Natural killer cell (primary cell): Measurements from ENCODE around the gene TBCD. TPM values are rescaled to one million over a fixed set of nuclear protein-coding genes. Genes with fewer than 3 reads are reported as not detected.

Experiments
- ATAC-seq, 3 donors: fragments of 150-1000 bp in 2 of 3; fragments of 200-7000 bp in 1 of 3; cut with Tn5 transposase; 1 replicate in 1 of 3; 2 replicates in 2 of 3; pipeline ENCODE4 v1.10.0; 2021; ENCODE audit warnings: mild to moderate bottlenecking in 2 of 3, moderate library complexity in 2 of 3
- DNase-seq, 2 donors: peaks; one replicate each; pipeline versions ENCODE4 v3.0.0 to v3.0.0-alpha.2; 2013 to 2021; ENCODE audit warnings: mixed read lengths in 1 of 2
- H3K27ac ChIP-seq: one replicate; pipeline ENCODE4 v1.5.1; 2013; ENCODE audit warnings: mild to moderate bottlenecking, low read length
- H3K27me3 ChIP-seq: one replicate; pipeline ENCODE4 v1.6.1; 2013; ENCODE audit warnings: low read length; ENCODE audit not compliant: control insufficient read depth, insufficient read depth
- H3K36me3 ChIP-seq: one replicate; pipeline ENCODE4 v1.6.1; 2013; ENCODE audit warnings: low read length; ENCODE audit not compliant: control insufficient read depth, insufficient read depth
- H3K4me1 ChIP-seq: one replicate; pipeline ENCODE4 v1.6.1; 2013; ENCODE audit warnings: low read length; ENCODE audit not compliant: control insufficient read depth, insufficient read depth
- H3K4me3 ChIP-seq: one replicate; pipeline ENCODE4 v1.5.1; 2013; ENCODE audit warnings: low read length
- H3K9me3 ChIP-seq: one replicate; pipeline ENCODE4 v1.6.1; 2013; ENCODE audit warnings: low read length; ENCODE audit not compliant: control insufficient read depth, insufficient read depth
- H3K27ac Mint-ChIP-seq, 2 donors: one replicate each; pipeline ENCODE4 v1.8.0; 2022; ENCODE audit warnings: mild to moderate bottlenecking in 2 of 2, mixed read lengths in 2 of 2, moderate library complexity in 1 of 2
- H3K27me3 Mint-ChIP-seq, 2 donors: one replicate each; pipeline ENCODE4 v1.8.0; 2022; ENCODE audit warnings: low read depth in 2 of 2, mixed read lengths in 2 of 2
- H3K36me3 Mint-ChIP-seq: one replicate; pipeline ENCODE4 v1.8.0; 2022; ENCODE audit warnings: mixed read lengths
- H3K4me1 Mint-ChIP-seq, 2 donors: one replicate each; pipeline ENCODE4 v1.8.0; 2022; ENCODE audit warnings: mixed read lengths in 2 of 2
- H3K4me3 Mint-ChIP-seq: one replicate; pipeline ENCODE4 v1.8.0; 2022; ENCODE audit warnings: mild to moderate bottlenecking, moderate library complexity, mixed read lengths
- H3K9me3 Mint-ChIP-seq, 2 donors: one replicate each; pipeline ENCODE4 v1.8.0; 2022; ENCODE audit warnings: mixed read lengths in 2 of 2
- CTCF ChIP-seq: fragments of 200-600 bp; IDR thresholded peaks from one replicate; pipeline ENCODE4 v1.8.0; 2022; ENCODE audit warnings: antibody characterized with exemption
- WGBS: methylation state at CpG from one replicate; pipeline ENCODE4 v1.1.7; 2013; ENCODE audit warnings: missing lambda C conversion rate; ENCODE audit not compliant: insufficient coverage; 5-methylcytosine and 5-hydroxymethylcytosine counted together
- intact Hi-C: fragments of 100-400 bp; cut with micrococcal nuclease; formaldehyde crosslinking; loops from one replicate; pipeline ENCODE4 v1.14.2; 2022
- total RNA-seq, 4 donors: library from RNA; stranded (reverse); fragments of 120-200 nt in 1 of 4; gene quantifications; one replicate each; pipeline versions ENCODE4 v1.2.3 to v1.2.4, GENCODE V29; 2013 to 2022

TBCD gene
- total RNA-seq, 3 donors from 2014 or later (not counting 1 experiment from before 2014, with no cell fraction given), result 92.0 to 149 (median 132) TPM

DNA sequence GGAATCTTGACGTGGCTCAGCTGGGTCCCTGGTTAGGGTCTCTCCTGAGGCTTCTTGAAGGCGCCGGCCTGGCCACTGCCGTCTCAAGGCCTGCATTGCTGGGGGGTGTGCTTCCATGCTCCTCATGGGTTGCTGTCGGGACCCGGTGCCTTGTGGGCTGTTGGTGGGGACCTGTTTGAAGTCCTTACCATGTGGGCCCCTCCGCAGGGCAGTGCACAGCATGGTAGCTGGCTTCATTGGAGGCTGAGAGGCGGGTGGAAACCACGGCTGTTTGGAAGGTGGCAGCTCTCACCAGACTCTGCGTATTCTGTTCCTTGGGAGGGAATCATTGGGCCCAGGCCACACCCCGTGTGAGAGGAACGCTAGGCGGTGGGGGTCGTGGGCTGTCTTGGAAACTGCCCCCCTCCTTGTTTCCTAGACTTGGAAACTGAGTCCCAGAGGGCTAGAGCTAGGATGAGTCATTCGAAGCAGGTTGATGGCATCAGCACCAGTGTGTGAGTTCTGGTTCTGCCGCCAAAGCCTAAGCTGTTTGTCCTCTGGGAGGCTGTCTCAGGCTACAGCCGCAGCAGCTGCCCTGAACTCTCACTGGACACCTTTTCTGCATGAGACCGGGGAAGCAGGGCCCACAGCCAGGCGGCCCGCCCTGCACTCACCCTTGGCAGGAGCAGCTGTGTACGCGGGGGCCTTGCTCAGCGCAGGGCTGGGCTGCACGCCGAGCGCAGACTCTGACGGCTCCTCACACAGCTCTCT is 52.8 kb downstream of the TBCD start:
- DNase-seq (no peak), ATAC-seq (no peak)
- intact Hi-C loops, result no loop called here
- H3K27ac Mint-ChIP-seq, result no peak overlapping the region
- H3K27me3 Mint-ChIP-seq, result no peaks in the 10 kb centered on the region
- WGBS, result 95% methylated on average over 27 of the region's 27 CpGs
- peaks cover 6% of the 10 kb centered on the region for H3K36me3 ChIP-seq
- no peak overlapping the region for H3K4me3 ChIP-seq
- no peaks in the 10 kb centered on the region for H3K9me3 Mint-ChIP-seq
- H3K4me3 Mint-ChIP-seq, result no peak overlapping the region
- H3K27ac ChIP-seq, result no peak overlapping the region
- no peak for TF ChIP-seq CTCF
- H3K4me1 Mint-ChIP-seq, result peaks cover 6 to 22% of the 10 kb centered on the region in 2 donors
- no peaks in the 10 kb centered on the region for H3K4me1 ChIP-seq
- H3K36me3 Mint-ChIP-seq, result no peaks in the 10 kb centered on the region
- H3K9me3 ChIP-seq, result no peaks in the 10 kb centered on the region
- no peaks in the 10 kb centered on the region for H3K27me3 ChIP-seq

- Histone ChIP-seq H3K4me3 (no peak overlapping the region), H3K9me3 (no peaks in the 10 kb centered on the region), H3K27ac (no peak overlapping the region), H3K27me3 (no peaks in the 10 kb centered on the region), H3K4me1 (no peaks in the 10 kb centered on the region), H3K36me3 (peaks cover 7% of the 10 kb centered on the region)
- Mint-ChIP-seq H3K4me1 (peaks cover 6 to 18% of the 10 kb centered on the region in 2 donors), H3K4me3 (no peak overlapping the region), H3K27ac (no peak overlapping the region), H3K27me3 (no peaks in the 10 kb centered on the region), H3K9me3 (no peaks in the 10 kb centered on the region), H3K36me3 (no peaks in the 10 kb centered on the region)
- no peak for DNase-seq
- ATAC-seq, result no peak
- intact Hi-C loops, result no loop called here
- no peak for TF ChIP-seq CTCF
- 96% methylated on average over 13 of the region's 13 CpGs for WGBS
Observed at GRCh38 chr17:82805254-82805653, 53.4 kb downstream of the TBCD start.

- TF ChIP-seq CTCF, result no peak
- ATAC-seq, result no peak
- Mint-ChIP-seq H3K4me3 (no peak overlapping the region), H3K36me3 (no peaks in the 10 kb centered on the region), H3K9me3 (no peaks in the 10 kb centered on the region), H3K27ac (no peak overlapping the region), H3K27me3 (no peaks in the 10 kb centered on the region), H3K4me1 (peaks cover 6 to 15% of the 10 kb centered on the region in 2 donors)
- no peak for DNase-seq
- Histone ChIP-seq H3K4me3 (no peak overlapping the region), H3K9me3 (no peaks in the 10 kb centered on the region), H3K4me1 (no peaks in the 10 kb centered on the region), H3K36me3 (peaks cover 9% of the 10 kb centered on the region), H3K27me3 (no peaks in the 10 kb centered on the region), H3K27ac (no peak overlapping the region)
- 94% methylated on average over 19 of the region's 19 CpGs for WGBS
- intact Hi-C loops, result no loop called here
Observed at GRCh38 chr17:82805823-82806222, 54.0 kb downstream of the TBCD start.

DNA sequence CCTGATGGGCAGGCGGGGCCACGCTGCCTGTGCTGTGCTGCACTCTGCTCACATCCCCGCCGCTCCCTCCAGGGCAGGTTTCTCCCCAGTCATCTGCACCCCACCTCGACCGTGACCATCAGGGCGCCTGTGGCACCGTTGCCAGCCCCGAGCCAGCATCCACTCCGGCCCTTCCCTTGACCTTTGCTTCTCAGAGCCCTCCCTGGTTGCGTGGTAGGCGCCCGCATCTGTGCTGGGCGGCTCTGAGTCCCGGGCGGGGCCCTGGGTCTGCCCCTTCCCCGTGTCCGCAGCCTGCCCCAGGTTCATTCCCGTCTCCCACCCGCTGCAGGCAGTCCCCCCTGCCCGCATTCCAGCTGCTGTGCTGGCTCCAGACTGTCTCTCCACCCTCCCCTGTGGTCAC is 54.8 kb downstream of the TBCD start:
- Histone ChIP-seq H3K9me3 (no peaks in the 10 kb centered on the region), H3K4me3 (no peak overlapping the region), H3K36me3 (peaks cover 9% of the 10 kb centered on the region), H3K4me1 (no peaks in the 10 kb centered on the region), H3K27me3 (no peaks in the 10 kb centered on the region), H3K27ac (no peak overlapping the region)
- no peak for TF ChIP-seq CTCF
- DNase-seq (no peak), ATAC-seq (no peak)
- Mint-ChIP-seq H3K4me3 (no peak overlapping the region), H3K4me1 (peaks cover 0 to 9% of the 10 kb centered on the region in 2 donors), H3K36me3 (no peaks in the 10 kb centered on the region), H3K27ac (no peak overlapping the region), H3K9me3 (no peaks in the 10 kb centered on the region), H3K27me3 (no peaks in the 10 kb centered on the region)
- whole genome bisulfite sequencing, result 97% methylated on average over 21 of the region's 21 CpGs
- intact Hi-C loops, result no loop called here
